Activated T-helper 1 cell treated with anti-CD3 and anti-CD28 coated beads, Interleukin-12 subunit alpha, Interleukin-12 subunit beta, Interleukin-2, Interleukin-4 antibody, amounts not matched to agents 30 ng/mL and 10 ng/mL and 1 ng/mL, durations not matched to agents 14 hours and 24 hours and 36 hours (primary cell): ENCODE data around the gene UCKL1. TPM values are rescaled to one million over a fixed set of nuclear protein-coding genes. Genes with fewer than 3 reads are reported as not detected.

Source experiments
- DNase-seq: peaks from one replicate; pipeline ENCODE4 v3.0.0; 2021; ENCODE audit warnings: low spot score
- H3K27ac Mint-ChIP-seq: one replicate; pipeline ENCODE4 v1.8.0; 2021; ENCODE audit warnings: mild to moderate bottlenecking, mixed read lengths
- H3K27me3 Mint-ChIP-seq: one replicate; pipeline ENCODE4 v1.8.0; 2022; ENCODE audit warnings: mild to moderate bottlenecking, moderate library complexity, mixed read lengths; ENCODE audit not compliant: insufficient read depth
- H3K36me3 Mint-ChIP-seq: one replicate; pipeline ENCODE4 v1.8.0; 2021; ENCODE audit warnings: low read depth, mixed read lengths
- H3K4me1 Mint-ChIP-seq: one replicate; pipeline ENCODE4 v1.8.0; 2021; ENCODE audit warnings: low read depth, mixed read lengths
- H3K4me3 Mint-ChIP-seq: one replicate; pipeline ENCODE4 v1.8.0; 2021; ENCODE audit warnings: mild to moderate bottlenecking, moderate library complexity, mixed read lengths
- H3K9me3 Mint-ChIP-seq: one replicate; pipeline ENCODE4 v1.8.0; 2021; ENCODE audit warnings: mixed read lengths
- intact Hi-C: fragments of 100-400 bp; cut with micrococcal nuclease; formaldehyde crosslinking; loops from one replicate; pipeline ENCODE4 v1.15.1; 2024
- total RNA-seq: library from RNA; stranded (reverse); gene quantifications from 2 replicates; pipeline ENCODE4 v1.2.3, GENCODE V29; 2022

UCKL1 gene
- total RNA-seq, 1 donor from 2014 or later: 49.3 TPM

GRCh38 chr20:63892402-63892801 is 63.8 kb downstream of the UCKL1 start:
- H3K4me1 Mint-ChIP-seq: peaks cover 23% of the 10 kb centered on the region
- DNase-seq: no peak
- peaks cover 26% of the 10 kb centered on the region for H3K36me3 Mint-ChIP-seq
- H3K9me3 Mint-ChIP-seq: no peaks in the 10 kb centered on the region
- no peak overlapping the region for H3K27ac Mint-ChIP-seq
- intact Hi-C loops: no loop called here
- H3K27me3 Mint-ChIP-seq: peaks cover under 1% of the 10 kb centered on the region
- no peak overlapping the region for H3K4me3 Mint-ChIP-seq

GRCh38 chr20:63891061-63892002 is 64.9 kb downstream of the UCKL1 start:
- Mint-ChIP-seq H3K4me1 (peaks cover 13% of the 10 kb centered on the region), H3K9me3 (no peaks in the 10 kb centered on the region), H3K36me3 (peaks cover 24% of the 10 kb centered on the region), H3K27ac (no peak overlapping the region), H3K4me3 (no peak overlapping the region), H3K27me3 (peaks cover 1% of the 10 kb centered on the region)
- no peak for DNase-seq
- intact Hi-C loops: no loop called here

DNA sequence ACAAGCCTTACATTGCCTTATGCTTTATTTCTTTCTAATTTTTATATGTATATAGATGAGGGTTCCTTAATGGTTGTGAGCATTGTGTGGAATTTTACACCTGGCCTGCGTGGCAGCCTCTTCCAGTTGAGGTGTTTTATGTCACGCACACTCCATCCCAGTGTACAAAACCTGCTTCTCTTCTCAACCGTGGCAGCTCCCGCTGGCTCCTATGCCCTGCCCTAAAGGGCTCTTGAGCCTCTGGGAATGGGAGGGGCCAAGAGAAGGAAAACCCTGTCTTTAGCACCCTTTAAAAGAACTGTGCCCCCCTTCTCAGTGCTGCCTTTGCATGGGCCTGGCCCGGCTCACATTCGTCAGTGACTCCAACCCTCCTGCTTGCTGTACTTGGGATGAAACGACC is 65.6 kb downstream of the UCKL1 start:
- H3K27ac Mint-ChIP-seq: no peak overlapping the region
- H3K4me3 Mint-ChIP-seq: no peak overlapping the region
- H3K9me3 Mint-ChIP-seq: no peaks in the 10 kb centered on the region
- H3K36me3 Mint-ChIP-seq: peaks cover 22% of the 10 kb centered on the region
- intact Hi-C loops: no loop called here
- peaks cover 1% of the 10 kb centered on the region for H3K27me3 Mint-ChIP-seq
- peaks cover 6% of the 10 kb centered on the region for H3K4me1 Mint-ChIP-seq
- DNase-seq: no peak

GRCh38 chr20:63890201-63890576 is 66.0 kb downstream of the UCKL1 start:
- intact Hi-C loops: no loop called here
- H3K27ac Mint-ChIP-seq: no peak overlapping the region
- H3K9me3 Mint-ChIP-seq: no peaks in the 10 kb centered on the region
- no peak for DNase-seq
- H3K4me1 Mint-ChIP-seq: peaks cover 5% of the 10 kb centered on the region
- no peak overlapping the region for H3K4me3 Mint-ChIP-seq
- H3K36me3 Mint-ChIP-seq: peaks cover 22% of the 10 kb centered on the region
- H3K27me3 Mint-ChIP-seq: peaks cover 1% of the 10 kb centered on the region

Other genes with a start within 250 kb of the UCKL1 start
- gene ARFRP1, start 248.4 kb downstream of the UCKL1 start, total RNA-seq: 71.8 and 73.5 TPM in 2 replicates
- 34.5 and 36.7 TPM in 2 replicates for gene ZGPAT, start 248.4 kb downstream of the UCKL1 start, total RNA-seq
- 12.1 TPM in 2 replicates for gene LIME1, start 219.8 kb downstream of the UCKL1 start, total RNA-seq
- gene SLC2A4RG, start 216.6 kb downstream of the UCKL1 start, total RNA-seq: 34.7 and 38.3 TPM in 2 replicates
- gene ZBTB46, start 125.2 kb downstream of the UCKL1 start, total RNA-seq: 1.1 and 1.2 TPM in 2 replicates
- not detected in 2 replicates for gene ABHD16B, start 94.9 kb downstream of the UCKL1 start, total RNA-seq
- 65.9 and 73.2 TPM in 2 replicates for gene TPD52L2, start 91.1 kb downstream of the UCKL1 start, total RNA-seq
- 47.5 and 48.2 TPM in 2 replicates for gene DNAJC5, start 61.3 kb downstream of the UCKL1 start, total RNA-seq
- 28.0 and 28.3 TPM in 2 replicates for gene ZNF512B, start 13.5 kb upstream of the UCKL1 start, total RNA-seq
- 29.4 and 34.9 TPM in 2 replicates for gene SAMD10, start 23.2 kb upstream of the UCKL1 start, total RNA-seq
- gene PRPF6, start 24.7 kb upstream of the UCKL1 start, total RNA-seq: 82.3 and 83.6 TPM in 2 replicates
- gene C20orf204, start 79.8 kb upstream of the UCKL1 start, total RNA-seq: 5.4 and 6.1 TPM in 2 replicates
- gene SOX18, start 93.2 kb upstream of the UCKL1 start, total RNA-seq: 1.3 TPM in 2 replicates
- 33.8 TPM in 2 replicates for gene TCEA2, start 106.8 kb upstream of the UCKL1 start, total RNA-seq
- 54.7 and 55.9 TPM in 2 replicates for gene RGS19, start 123.1 kb upstream of the UCKL1 start, total RNA-seq
- 0.16 and 0.20 TPM in 2 replicates for gene OPRL1, start 123.7 kb upstream of the UCKL1 start, total RNA-seq
- 0.31 and 0.39 TPM in 2 replicates for gene LKAAEAR1, start 128.0 kb upstream of the UCKL1 start, total RNA-seq
- gene NPBWR2, start 151.1 kb upstream of the UCKL1 start, total RNA-seq: not detected in 2 replicates
- gene MYT1, start 208.0 kb upstream of the UCKL1 start, total RNA-seq: not detected in 2 replicates